ENCODE results near the gene BANP. TPM values are rescaled to one million over a fixed set of nuclear protein-coding genes. Genes with fewer than 3 reads are reported as not detected.

BANP gene
- total and polyA plus RNA-seq, 2 of the 8 experiments (the other 6 are each of a cell fraction or from before 2014, with no cell fraction given) = 25.8 to 39.8 TPM

DNA sequence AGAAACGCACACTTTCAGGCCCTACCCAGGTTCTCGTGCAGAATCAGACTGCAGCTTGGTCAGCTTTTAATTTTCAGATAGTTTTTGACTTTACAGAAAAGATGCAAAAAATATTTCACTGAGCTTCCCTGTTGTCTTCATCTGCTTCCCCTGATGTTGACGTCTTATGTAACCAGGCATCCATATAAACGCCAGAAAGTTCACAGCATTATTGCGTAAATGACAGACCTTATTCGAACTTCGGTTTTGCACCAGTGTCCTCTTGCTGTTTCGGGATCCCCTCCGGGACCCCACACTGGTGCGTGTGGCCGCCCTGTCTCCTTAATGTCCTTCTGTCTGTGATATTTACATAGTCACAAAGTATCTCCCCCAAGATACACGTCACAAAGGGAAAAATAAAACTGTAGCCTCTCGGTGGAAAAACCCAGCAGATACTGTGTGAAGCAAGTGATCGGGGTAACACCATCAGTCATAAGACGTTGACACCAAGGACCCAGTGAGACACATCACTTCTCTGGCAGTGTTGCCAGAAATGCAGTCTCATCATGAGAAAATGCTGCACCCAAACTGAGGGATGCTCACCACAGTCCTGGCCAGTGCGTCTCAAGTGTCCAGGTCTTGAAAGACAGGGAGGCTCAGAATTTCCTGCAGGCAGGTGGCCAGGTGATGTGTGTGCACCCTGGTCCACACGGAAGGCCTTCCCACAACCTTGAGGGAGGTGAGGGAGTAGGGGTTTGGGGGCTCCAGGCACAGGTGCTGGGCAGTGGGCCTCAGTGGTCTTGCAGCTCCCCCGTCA is 4.3 kb downstream of the BANP start:
- Histone ChIP-seq H3K23ac (ENCODE audit: insufficient read length) (no peak overlapping the region), H3K79me2 (ENCODE audit: control insufficient read depth in 1 of 2, insufficient read depth in 2 of 2, low read length in 2 of 2) (peaks cover 11 to 88% of the 10 kb centered on the region in 2 experiments), H3K56ac (replicated peaks; ENCODE audit: insufficient read length, low read depth, low read length) (no peak overlapping the region), H3K79me1 (ENCODE audit: low read depth, low read length) (peaks cover 31% of the 10 kb centered on the region), H2BK20ac (ENCODE audit: low read length) (no peak overlapping the region), H3K4me1 (replicated peaks in 1 of 4; ENCODE audit: control insufficient read depth in 3 of 4, insufficient read depth in 4 of 4, low read length in 3 of 4) (peaks cover 0 to 5% (median 2%) of the 10 kb centered on the region in 4 experiments; a peak in 3 of 7 replicates), H2BK12ac (ENCODE audit: low read depth, low read length) (no peak overlapping the region), H4K8ac (ENCODE audit: extremely low read depth, insufficient read depth, low read length) (no peak overlapping the region), H4K91ac (replicated peaks; ENCODE audit: insufficient read length, low read length) (no peak overlapping the region), H2BK15ac (ENCODE audit: low read length) (no peak overlapping the region), H3K4ac (replicated peaks; ENCODE audit: insufficient read length, low read depth, low read length) (no peak overlapping the region), H3K4me3 (ENCODE audit: extremely low read depth in 1 of 4, insufficient read depth in 2 of 4, low read depth in 3 of 4, low read length in 4 of 4) (no peak overlapping the region), H3K36me3 (ENCODE audit: control insufficient read depth in 2 of 4, insufficient read depth in 4 of 4, low read length in 3 of 4) (peaks cover 0 to 9% (median 2%) of the 10 kb centered on the region in 4 experiments; a peak in 3 of 8 replicates), H3K9me3 (ENCODE audit: insufficient read depth in 2 of 2, low read depth in 1 of 2, low read length in 1 of 2) (no peaks in the 10 kb centered on the region), H3K27me3 (replicated peaks in 1 of 4; ENCODE audit: control insufficient read depth in 3 of 4, extremely low read depth in 1 of 4, insufficient read depth in 3 of 4, low read length in 3 of 4) (no peaks in the 10 kb centered on the region), H4K20me1 (replicated peaks in 1 of 2; ENCODE audit: control insufficient read depth in 1 of 2, insufficient read depth in 2 of 2, low read length in 2 of 2) (peaks cover 4 to 21% of the 10 kb centered on the region in 2 experiments), H2BK120ac (replicated peaks; ENCODE audit: low read depth, low read length) (no peak overlapping the region), H3K27ac (ENCODE audit: low read depth, low read length) (no peak overlapping the region), H2AFZ (ENCODE audit: low read length) (no peak overlapping the region), H3K14ac (ENCODE audit: insufficient read length) (no peak overlapping the region), H2BK5ac (ENCODE audit: low read depth, low read length) (no peak overlapping the region), H2AK5ac (ENCODE audit: low read depth, low read length) (no peak overlapping the region), H3K23me2 (ENCODE audit: low read depth, low read length) (peaks cover 9% of the 10 kb centered on the region), H3K9ac (replicated peaks in 1 of 4; ENCODE audit: extremely low read depth in 1 of 4, low read depth in 3 of 4, low read length in 3 of 4) (peak overlapping the region in 1 of 4 experiments; percentile 35; a peak in 2 of 7 replicates), H3K4me2 (ENCODE audit: insufficient read depth in 1 of 2, low read depth in 2 of 2, low read length in 2 of 2) (no peak overlapping the region), H3K18ac (ENCODE audit: extremely low read depth, low read length) (no peak overlapping the region), H4K5ac (ENCODE audit: insufficient read length, low read depth, low read length) (no peak overlapping the region)
- DNase-seq (ENCODE audit: low read depth in 1 of 2, low spot score in 2 of 2) = no peak
- WGBS, 2 experiments (ENCODE audit: extremely low coverage in 1 of 2, insufficient coverage in 1 of 2, insufficient read length in 1 of 2, insufficient replicate concordance in 2 of 2, low coverage in 1 of 2, low lambda C conversion rate in 2 of 2, missing lambda C conversion rate in 1 of 2) = 90% methylated on average over 18 of the region's 18 CpGs; no CpG with 5 or more reads in 1 of the 2 experiments
- ChIA-PET POLR2A (ENCODE audit: partially characterized antibody) (interaction anchor here (5.2 kb wide), 1 partner anchor 8 kb away, joined by 40 read pairs; no protein-coding TSS in a partner anchor), CTCF (ENCODE audit: partially characterized antibody) (interaction anchor here (0.7 to 2.1 kb wide), 7 partner anchors 13 to 177 kb away, joined by 3 to 10 read pairs (median 6); no protein-coding TSS in a partner anchor)
- FAIRE-seq = no peak
- TF ChIP-seq E2F6 (IDR thresholded peaks at IDR 0.05) (no peak), CHD1 (IDR thresholded peaks at IDR 0.05; ENCODE audit: low read depth, low read length) (no peak), ATF3 (IDR thresholded peaks at IDR 0.05; ENCODE audit: insufficient read depth, low read depth, low read length) (no peak), SUZ12 (IDR thresholded peaks at IDR 0.05; ENCODE audit: low read length) (no peak), SRF (IDR thresholded peaks at IDR 0.05; ENCODE audit: low read depth, low read length) (no peak), SP4 (IDR thresholded peaks at IDR 0.05; ENCODE audit: low read length) (no peak), CTBP2 (IDR thresholded peaks at IDR 0.05; ENCODE audit: borderline replicate concordance, insufficient read depth, insufficient read length, low read length) (no peak), POU5F1 (IDR thresholded peaks at IDR 0.05; ENCODE audit: low read depth, low read length) (no peak)
- TF ChIP-seq, protein P1, sequence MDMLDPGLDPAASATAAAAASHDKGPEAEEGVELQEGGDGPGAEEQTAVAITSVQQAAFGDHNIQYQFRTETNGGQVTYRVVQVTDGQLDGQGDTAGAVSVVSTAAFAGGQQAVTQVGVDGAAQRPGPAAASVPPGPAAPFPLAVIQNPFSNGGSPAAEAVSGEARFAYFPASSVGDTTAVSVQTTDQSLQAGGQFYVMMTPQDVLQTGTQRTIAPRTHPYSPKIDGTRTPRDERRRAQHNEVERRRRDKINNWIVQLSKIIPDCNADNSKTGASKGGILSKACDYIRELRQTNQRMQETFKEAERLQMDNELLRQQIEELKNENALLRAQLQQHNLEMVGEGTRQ (IDR thresholded peaks at IDR 0.05; ENCODE audit: low read length) = no peak
